CD4-positive, alpha-beta T cell treated with Interleukin-15 for 4 hours (primary cell): Measurements from ENCODE around the gene XNDC1N.
A peak's percentile ranks its signal among the peaks of the same experiment; 100 is the strongest.

Source experiments
- DNase-seq: peaks from one replicate; pipeline ENCODE4 v3.0.0-alpha.2; 2020; ENCODE audit warnings: low spot score

The XNDC1N gene

DNA sequence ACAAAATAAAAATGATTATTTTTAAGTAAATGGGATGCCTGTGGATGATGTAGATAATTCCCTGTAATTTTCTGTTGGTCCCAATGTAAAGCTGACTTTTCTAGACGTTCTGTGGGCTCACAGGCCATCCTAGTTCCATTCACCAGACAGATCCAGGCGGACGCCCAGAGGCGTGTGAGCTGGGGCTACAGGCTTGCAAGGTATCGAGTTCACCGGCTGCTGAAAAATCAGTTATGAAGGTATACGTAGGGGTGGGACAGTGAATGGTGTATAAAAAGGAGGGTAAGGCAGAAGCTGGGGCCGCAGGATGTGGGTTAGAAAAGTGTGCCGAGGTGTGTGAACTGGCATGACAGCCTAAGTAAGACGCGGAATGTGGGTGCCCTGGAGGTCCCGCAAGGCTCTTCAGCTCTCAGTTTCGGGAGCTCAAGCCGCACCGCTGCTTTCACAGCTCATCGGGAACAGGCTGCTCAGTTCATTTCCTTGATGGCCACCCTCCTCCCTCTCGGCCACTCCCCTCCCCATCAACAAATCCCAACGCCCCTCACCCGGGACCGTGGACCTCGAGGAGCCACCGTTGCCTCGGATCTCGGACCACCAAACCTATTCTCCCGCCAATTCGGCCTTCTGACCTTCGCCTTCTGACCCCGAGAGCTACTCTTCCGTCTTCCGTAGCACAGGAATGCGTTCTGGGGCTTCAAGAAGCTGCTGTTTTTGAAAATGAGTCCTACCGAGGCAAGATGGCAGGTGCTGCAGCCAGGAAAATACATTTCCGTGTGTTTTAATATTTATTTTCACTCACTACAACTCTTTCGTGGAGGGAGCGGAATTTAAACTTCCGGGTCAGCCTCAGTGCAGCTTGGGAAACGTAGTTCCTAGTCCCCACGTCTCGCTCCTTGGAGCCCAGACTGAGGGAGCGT, at the start of gene XNDC1N:
Gene XNDC1N (minus strand): TSS at position 775 of the 917 bp plus-strand sequence. CDS start 5,241 bp downstream, outside the sequence.
- peak; percentile 79 for DNase-seq

- peak; percentile 56 for DNase-seq
Observed at GRCh38 chr11:71977743-71978418, 49.5 kb upstream of the XNDC1N start.

DNA sequence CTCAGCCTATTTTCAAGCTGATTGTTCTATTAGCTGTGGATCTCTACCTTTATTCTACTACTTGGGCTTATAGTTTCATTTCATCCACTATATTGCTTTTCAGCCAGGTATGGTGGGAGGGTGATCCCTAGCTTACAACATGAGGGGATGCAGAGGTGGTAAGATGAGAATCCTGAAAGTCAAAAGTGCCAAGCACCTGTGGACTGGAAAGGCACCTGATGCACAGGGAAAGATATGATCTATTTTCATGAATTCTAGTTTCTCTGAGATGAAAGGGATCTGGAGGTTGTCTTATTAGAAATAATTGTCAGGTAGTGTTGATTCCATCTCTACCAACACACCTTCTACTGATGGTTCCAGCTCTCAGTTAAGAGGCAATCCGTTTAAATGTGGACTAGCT, 48.7 kb upstream of the XNDC1N start:
- DNase-seq, result no peak

DNA sequence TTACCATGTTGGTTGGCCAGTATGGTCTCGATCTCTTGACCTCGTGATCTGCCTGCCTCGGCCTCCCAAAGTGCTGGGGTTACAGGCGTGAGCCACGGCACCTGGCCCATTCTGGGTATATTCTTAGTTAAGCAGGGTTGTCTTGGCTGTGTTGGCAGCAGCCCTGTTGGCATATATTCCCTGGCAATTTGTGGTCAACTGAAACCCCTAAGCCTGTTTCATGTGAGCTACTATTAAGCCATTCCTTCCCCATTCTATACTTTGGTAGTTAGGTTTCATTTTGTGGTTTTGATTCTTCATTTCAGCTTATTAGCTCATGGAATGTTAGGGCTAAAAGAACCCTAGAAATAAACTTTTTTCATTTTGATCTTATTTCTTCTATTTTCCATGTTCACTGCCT, 48.2 kb upstream of the XNDC1N start:
- no peak for DNase-seq

DNA sequence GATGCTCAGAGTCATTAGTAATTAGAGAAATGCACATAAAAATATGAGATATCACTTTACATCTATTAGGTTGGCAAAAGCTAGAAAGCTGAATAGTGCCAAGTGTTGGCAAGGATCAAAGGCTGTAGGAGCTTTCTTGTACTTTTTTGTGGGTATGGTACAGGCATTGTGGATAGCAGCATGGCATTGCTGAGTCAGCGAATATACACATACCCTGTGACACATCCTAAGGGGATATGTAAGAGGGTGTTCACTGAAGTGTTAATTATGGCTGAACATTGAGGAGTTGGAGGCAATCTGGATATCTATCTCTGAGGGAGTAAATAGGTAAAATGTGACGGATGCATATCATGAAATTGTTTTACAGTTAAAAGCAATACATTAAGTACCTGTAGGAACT, 43.3 kb upstream of the XNDC1N start:
- DNase-seq, result no peak

GRCh38 chr11:71964641-71965040, 36.2 kb upstream of the XNDC1N start:
- no peak for DNase-seq

DNA sequence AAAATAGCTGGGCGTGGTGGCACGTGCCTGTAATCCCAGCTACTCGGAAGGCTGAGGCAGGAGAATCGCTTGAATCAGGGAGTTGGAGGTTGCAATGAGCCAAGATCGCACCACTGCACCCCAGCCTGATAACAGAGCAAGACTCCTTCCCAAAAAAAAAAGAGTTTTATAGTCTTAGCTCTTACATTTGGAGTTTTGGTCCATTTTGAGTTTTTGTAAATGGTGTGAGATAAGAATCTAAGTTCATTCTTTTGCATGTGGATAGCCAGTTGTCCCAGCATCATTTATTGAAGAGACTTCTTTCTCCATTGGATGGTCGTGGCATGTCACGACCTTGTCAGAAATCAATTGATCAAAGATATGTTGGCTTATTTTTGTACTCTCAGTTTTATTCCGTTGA, 35.1 kb upstream of the XNDC1N start:
- no peak for DNase-seq

DNA sequence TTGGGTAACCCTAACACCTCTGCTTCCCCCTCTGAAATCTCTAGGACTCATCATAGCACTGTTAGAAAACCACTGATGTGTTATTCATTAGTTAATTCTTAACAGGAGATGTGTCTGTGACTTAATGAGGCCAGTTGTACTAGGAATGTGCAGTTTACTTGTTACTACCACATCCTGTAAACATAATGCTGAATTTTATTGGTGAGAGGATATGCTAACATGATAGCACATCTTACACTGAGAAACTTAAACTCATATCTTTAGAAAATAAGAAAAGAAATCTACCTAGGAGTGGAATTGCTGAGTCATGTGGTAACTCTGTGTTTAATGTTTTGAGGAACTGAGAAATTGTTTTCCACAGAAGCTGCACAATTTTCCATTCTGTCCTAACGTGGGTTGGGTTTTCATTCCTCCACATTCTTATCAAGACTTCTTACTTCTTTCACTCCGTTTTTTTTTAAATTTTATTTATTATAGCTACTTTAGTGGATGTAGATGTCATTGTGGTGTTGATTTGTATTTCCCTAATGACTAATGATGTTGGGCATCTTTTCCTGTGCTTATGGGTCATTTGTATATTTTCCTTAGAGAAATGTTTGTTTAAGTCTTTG, 34.1 kb upstream of the XNDC1N start:
- no peak for DNase-seq

DNA sequence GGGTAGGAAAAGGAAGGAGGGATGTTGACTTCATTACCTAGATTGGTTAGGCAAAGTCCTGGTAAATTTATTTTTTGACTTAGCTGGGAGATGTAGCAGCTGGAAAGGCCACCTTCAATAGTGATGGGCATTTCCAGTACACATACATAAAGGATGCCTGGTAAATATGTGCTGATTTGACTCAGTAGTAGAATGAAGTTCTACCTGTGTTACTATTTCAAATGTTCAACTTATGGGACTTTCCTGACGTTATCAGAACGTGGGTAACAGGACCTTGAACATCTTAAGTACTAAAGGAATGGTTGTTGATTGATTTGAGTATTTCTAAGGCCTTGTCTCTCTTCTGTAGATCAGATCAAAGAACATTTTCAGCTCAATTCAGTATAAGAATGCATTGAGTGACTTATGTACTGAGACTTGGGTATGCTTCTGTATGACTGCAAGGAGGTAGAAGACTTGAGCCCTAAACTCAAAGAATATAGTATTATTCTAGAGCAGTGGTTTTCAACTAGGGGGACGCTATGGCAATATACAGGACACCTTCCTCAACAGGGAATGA, 27.6 kb upstream of the XNDC1N start:
- DNase-seq, result no peak

- no peak for DNase-seq
Observed at GRCh38 chr11:71951741-71952310, 23.4 kb upstream of the XNDC1N start.

GRCh38 chr11:71949034-71949433, 20.6 kb upstream of the XNDC1N start:
- DNase-seq, result no peak

DNA sequence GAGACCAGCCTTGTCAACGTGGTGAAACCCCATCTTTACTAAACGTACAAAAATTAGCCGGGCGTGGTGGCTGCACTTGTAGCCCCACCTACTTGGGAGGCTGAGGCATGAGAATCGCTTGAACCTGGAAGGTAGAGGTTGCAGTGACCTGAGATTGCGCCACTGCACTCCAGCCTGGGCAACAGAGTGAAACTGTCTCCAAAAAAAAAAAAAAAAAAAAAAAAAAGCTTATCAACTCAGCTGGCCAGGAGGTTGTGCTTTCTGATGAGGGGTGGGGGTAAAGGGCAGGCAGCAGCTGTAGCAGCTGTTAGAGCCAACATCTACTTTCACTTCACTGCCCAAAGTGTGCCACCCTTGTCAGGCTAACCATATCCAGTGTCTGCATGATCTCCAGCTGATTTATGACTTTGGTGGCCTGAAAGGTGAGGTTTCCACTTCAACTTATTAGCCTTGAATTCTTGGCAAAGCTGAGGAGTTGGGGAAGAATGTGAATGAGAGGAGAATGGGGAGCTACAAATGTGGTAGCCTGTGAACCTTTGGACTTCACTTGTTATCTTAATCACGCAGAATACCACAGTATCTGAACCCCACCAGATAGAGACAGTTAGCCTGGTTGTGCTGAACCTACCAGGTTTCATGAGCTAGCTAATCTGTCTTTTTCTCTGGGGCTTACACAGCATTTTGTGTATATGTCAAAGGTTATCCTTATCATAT, 20.1 kb upstream of the XNDC1N start:
- DNase-seq, result no peak

DNA sequence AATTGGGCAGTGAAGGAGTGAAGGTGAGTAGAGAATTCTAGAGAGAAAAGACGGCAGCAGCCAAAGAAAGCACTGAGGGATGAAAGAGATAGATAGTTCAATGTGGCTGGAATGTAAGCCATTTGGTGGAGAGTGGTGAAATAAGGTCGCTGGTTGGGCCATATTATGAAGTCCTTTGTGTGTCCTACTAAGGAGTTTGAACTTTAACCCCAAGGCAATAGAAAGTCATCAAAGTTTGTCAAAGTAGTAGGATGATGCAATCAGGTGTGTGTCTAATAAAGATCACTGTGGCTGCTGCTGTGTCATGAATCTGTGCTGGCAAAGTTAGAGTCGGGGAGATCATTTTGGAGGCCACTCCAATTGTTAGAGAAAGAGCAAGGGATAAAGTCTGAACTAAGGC, 19.1 kb upstream of the XNDC1N start:
- no peak for DNase-seq

DNA sequence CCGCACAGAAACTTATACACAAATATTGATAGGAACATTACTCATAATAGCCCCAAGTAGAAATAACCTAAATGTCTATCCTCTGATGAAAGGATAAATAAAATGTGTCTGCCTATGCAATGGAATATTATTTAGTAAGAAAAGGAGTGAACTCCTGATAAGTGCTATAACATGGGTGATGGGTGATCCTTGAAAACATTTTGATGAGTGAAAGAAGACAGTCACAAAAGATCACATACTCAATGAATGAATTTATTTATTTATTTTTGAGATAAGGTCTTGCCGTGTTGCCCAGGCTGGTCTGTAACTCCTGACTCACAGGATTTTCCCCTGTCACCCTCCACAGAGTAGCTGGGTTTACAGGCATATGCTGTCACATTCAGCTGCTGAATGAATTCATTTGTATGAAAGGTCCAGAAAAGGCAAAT, 17.8 kb upstream of the XNDC1N start:
- DNase-seq, result no peak

GRCh38 chr11:71940561-71941219, 12.3 kb upstream of the XNDC1N start:
- DNase-seq, result no peak

GRCh38 chr11:71937826-71938225, 9.4 kb upstream of the XNDC1N start:
- DNase-seq, result no peak

GRCh38 chr11:71936825-71937224, 8.4 kb upstream of the XNDC1N start:
- no peak for DNase-seq

GRCh38 chr11:71935338-71935925, 7.0 kb upstream of the XNDC1N start:
- no peak for DNase-seq

GRCh38 chr11:71934213-71934612, 5.8 kb upstream of the XNDC1N start:
- peak; percentile 5 for DNase-seq

DNA sequence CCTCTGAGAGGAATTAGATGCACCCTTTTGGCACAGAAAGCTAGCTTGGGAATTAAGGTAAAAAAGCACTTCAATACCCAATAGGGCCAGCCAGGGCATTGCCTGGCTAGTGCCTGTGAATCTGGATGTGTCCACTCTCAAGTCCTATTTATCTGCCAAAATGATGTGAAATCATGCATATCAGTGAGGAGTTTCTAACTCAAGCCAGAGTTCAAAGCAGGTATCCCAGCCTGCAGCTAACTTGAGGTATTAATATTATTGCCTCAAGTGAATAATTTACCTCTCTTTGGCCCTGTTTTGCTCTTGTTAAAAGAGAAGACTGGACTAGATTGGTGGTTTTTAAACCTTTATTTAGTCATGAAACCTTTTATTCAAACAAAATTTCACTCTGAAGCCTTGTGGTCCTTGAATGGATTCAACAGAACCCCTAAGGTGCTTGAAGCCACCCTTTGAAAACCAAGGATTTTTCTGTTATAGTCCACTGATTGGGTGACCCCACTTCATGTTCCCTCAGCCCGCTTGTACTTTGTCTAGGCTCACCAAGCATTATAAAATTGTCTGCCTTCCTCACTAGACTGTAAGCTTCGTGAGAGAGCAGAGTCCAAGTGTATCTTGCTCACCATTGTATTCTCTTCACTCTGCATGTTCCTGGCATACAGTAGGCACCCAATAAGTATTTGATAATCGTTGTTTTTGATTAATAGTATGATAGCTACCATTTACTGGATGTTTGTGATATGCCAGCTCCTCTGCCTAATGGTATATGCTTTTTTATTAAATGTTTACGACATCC, 4.9 kb upstream of the XNDC1N start:
- DNase-seq, result no peak
